Cardiac muscle cell (in vitro differentiated cells and primary cell): ENCODE measurements around the gene SULT1A2. TPM values are rescaled to one million over a fixed set of nuclear protein-coding genes. Genes with fewer than 3 reads are reported as not detected.
"Not testable (repeated sequence)": the region's sequence is repeated elsewhere in the genome, so short reads cannot be mapped to it uniquely, and the experiment has no call there.

Experiments
- DNase-seq, 2 donors: peaks; one replicate each; pipeline versions ENCODE4 v3.0.0 to v3.0.0-alpha.2; 2010 to 2017; ENCODE audit warnings: low read depth in 1 of 2, low spot score in 1 of 2
- H3K27ac ChIP-seq: fragments of 200-600 bp; sonication (generic); 2 replicates; pipeline ENCODE4 v1.5.1; 2016
- H3K27me3 ChIP-seq: fragments of 200-600 bp; sonication (generic); 2 replicates; pipeline ENCODE4 v1.6.0; 2016; ENCODE audit warnings: control low read depth
- H3K36me3 ChIP-seq: fragments of 200-600 bp; sonication (generic); 2 replicates; pipeline ENCODE4 v1.5.1; 2016; ENCODE audit warnings: control low read depth
- H3K4me1 ChIP-seq: fragments of 200-600 bp; sonication (generic); 2 replicates; pipeline ENCODE4 v1.8.1; 2017; ENCODE audit warnings: low read depth, mild to moderate bottlenecking, mixed run types
- H3K4me3 ChIP-seq: fragments of 200-600 bp; sonication (generic); 2 replicates; pipeline ENCODE4 v1.5.1; 2016; ENCODE audit warnings: mild to moderate bottlenecking
- H3K9me3 ChIP-seq: fragments of 200-600 bp; sonication (generic); 2 replicates; pipeline ENCODE4 v1.5.1; 2017; ENCODE audit warnings: low read depth, mild to moderate bottlenecking, control low read depth
- polyA plus RNA-seq: library from polyadenylated mRNA; unstranded; fragments of >200 nt; fragmentation: Nextera tagmentation; extraction: Ambion mirVana; gene quantifications from 2 replicates; pipeline ENCODE4 v1.2.1, GENCODE V29; 2016
- total RNA-seq: library from RNA; depleted of rRNA; stranded (reverse); fragments of >200 nt; gene quantifications from 2 replicates; pipeline ENCODE4 v1.2.3, GENCODE V29; 2016
- TF ChIP-seq, protein P1 (sequence below): IDR thresholded peaks from 2 replicates; pipeline ENCODE4 v1.5.1; 2012; ENCODE audit warnings: low read depth, mild to moderate bottlenecking, low read length

The SULT1A2 gene
- total and polyA plus RNA-seq, 2 experiments from 2014 or later, result 0.83 to 1.6 TPM

DNA sequence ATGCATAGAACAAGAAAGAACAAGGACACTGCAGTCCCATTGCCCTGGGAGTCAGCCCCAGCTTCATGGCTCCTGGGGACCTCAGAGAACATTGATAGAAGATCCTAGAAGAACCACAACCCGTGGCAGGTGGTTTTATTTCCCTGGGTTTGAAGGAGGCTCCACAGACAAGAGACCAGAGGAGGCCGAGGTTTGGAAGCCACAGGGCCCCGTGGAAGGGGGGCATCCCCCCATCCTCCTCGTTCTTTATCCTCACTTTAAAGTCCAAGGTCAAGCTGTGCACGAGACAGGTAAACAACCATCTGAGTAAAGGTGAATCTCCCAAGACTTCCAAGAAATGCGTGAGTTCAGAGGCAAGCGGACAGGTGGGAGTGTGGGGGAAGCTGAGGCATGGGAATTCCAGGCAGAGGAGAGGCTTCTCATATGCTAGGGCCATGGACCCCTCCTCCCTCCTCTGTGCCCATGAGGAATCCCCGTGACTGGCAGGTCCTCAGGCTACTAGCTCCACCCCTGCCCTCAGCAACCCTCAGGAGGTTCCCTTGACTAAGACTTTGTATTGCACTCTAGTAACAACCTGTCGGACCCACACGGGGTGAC is 13.8 kb upstream of the SULT1A2 start:
- peaks cover 13% of the 10 kb centered on the region for H3K4me1 ChIP-seq
- no peaks in the 10 kb centered on the region for H3K9me3 ChIP-seq
- DNase-seq, result no peak
- peak overlapping the region; percentile 28 for H3K27ac ChIP-seq
- TF ChIP-seq, protein P1, sequence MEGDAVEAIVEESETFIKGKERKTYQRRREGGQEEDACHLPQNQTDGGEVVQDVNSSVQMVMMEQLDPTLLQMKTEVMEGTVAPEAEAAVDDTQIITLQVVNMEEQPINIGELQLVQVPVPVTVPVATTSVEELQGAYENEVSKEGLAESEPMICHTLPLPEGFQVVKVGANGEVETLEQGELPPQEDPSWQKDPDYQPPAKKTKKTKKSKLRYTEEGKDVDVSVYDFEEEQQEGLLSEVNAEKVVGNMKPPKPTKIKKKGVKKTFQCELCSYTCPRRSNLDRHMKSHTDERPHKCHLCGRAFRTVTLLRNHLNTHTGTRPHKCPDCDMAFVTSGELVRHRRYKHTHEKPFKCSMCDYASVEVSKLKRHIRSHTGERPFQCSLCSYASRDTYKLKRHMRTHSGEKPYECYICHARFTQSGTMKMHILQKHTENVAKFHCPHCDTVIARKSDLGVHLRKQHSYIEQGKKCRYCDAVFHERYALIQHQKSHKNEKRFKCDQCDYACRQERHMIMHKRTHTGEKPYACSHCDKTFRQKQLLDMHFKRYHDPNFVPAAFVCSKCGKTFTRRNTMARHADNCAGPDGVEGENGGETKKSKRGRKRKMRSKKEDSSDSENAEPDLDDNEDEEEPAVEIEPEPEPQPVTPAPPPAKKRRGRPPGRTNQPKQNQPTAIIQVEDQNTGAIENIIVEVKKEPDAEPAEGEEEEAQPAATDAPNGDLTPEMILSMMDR, result no peak
- H3K4me3 ChIP-seq, result no peak overlapping the region
- no peaks in the 10 kb centered on the region for H3K27me3 ChIP-seq
- no peaks in the 10 kb centered on the region for H3K36me3 ChIP-seq

DNA sequence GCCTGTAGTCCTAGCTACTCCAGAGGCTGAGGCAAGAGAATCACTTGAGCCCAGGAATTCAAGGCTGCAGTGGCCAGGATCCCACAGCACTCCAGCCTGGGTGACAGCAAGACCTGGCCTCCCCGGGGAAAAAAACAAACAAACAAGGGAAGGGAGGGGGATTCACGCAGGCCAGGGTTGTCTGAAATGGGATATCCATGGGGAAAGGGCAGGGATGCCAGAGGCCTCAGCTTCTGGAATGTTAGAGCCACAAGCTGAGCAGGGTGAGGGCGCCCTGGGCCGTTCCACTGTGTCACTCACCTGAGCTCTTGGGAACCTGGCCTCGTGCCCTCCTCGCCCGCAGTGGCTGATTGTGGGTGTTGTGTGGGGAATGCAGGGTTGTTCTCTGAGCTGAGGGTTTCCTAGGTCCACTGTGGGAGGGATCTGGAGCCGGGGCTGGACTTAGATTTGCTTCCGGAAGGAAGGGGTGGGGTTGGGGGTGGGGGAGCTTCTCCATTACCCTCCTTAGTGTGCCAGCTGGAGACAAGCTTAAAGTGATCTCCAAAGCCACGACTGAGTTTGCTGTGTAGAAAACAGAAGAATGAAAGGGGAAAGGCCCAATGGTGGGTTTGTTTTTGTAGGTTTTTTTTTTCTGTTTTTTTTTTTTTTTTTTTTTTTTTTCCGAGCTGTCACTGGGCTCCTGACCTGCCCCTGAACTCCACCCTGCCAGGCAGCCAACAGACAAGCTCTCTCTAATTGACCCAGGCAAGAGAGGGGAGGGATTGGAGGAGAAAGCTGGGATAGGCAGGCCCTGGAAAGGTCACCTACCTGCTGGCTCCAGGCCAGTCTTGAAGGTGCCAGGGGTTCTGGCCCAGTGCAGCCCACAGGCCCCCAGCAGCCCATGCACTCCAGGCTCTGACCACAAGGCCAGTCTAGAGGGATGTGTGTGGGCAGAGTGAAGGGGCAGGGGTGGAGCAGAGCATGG is 13.1 kb upstream of the SULT1A2 start, which contains the start of gene SULT1A1:
Gene SULT1A1 (minus strand): TSS at position 414 of the 964 bp plus-strand sequence. CDS start 1,189 bp downstream, outside the sequence.
- Histone ChIP-seq H3K4me3 (no peak within 1 kb of the TSS), H3K27me3 (no peaks in the 10 kb centered on the region), H3K36me3 (no peaks in the 10 kb centered on the region), H3K9me3 (no peaks in the 10 kb centered on the region), H3K27ac (peak within 1 kb of the TSS; percentile 78), H3K4me1 (peaks cover 13% of the 10 kb centered on the region)
- peak; percentile 21 to 76 for DNase-seq
- TF ChIP-seq, protein P1, result no peak

DNA sequence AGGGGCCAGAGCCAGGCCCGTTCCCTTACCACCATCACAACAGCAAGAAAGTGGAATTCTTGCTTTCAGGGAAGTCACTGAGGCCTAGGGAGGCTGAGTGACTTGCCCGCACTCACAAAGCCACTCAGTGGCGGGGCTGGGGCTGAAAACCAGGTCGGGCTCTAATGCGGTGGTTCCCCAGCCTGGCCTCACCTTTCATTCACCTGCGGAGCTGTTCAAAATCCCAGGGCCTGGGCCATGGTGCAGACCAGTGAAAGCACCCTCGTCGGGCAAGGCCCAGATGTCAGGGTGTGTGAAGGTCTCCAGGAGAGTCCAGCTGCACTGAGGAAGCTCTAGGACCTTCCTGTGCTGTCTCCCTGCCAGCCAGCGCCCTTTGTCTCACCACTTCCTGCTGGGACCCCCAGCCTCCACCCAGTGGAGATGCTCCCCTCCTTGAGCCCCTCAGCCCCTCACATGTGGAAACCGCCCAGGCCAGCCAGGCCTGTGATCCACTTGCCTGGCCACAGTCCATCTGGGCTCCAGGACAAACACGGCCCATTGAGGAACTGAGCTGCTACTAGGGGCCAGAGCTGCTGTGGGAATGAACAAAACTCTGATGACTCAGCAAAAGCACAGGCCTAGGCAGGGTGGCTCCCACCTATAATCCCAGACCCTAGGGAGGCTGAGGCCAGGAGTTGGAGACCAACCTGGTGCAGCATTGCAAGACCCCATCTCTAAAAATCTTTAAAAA is 12.2 kb upstream of the SULT1A2 start:
- H3K4me3 ChIP-seq, H3K36me3 ChIP-seq, H3K27me3 ChIP-seq, H3K9me3 ChIP-seq: not testable (repeated sequence)
- peak in 1 of 2 donors; percentile 60 for DNase-seq
- H3K4me1 ChIP-seq, result peaks cover 13% of the 10 kb centered on the region
- peak overlapping the region; percentile 78 for H3K27ac ChIP-seq

DNA sequence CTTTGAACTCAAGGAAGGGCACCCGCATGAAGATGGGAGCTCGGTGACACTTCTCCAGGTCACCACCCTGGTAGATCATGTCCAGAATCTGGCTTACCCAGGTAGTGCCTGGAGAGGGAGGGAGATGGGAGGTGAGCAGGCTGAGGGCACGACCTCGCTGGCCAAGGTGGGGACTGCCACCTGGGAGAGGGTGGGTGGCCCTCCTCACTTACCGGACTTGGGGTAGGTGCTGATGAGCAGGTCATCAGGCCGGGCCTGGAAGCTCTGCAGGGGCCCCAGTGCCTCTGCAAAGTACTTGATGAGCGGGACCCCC is 11.6 kb upstream of the SULT1A2 start:
- H3K27me3 ChIP-seq, H3K9me3 ChIP-seq, H3K36me3 ChIP-seq, H3K27ac ChIP-seq, H3K4me3 ChIP-seq, DNase-seq: not testable (repeated sequence)
- H3K4me1 ChIP-seq, result peaks cover 13% of the 10 kb centered on the region

DNA sequence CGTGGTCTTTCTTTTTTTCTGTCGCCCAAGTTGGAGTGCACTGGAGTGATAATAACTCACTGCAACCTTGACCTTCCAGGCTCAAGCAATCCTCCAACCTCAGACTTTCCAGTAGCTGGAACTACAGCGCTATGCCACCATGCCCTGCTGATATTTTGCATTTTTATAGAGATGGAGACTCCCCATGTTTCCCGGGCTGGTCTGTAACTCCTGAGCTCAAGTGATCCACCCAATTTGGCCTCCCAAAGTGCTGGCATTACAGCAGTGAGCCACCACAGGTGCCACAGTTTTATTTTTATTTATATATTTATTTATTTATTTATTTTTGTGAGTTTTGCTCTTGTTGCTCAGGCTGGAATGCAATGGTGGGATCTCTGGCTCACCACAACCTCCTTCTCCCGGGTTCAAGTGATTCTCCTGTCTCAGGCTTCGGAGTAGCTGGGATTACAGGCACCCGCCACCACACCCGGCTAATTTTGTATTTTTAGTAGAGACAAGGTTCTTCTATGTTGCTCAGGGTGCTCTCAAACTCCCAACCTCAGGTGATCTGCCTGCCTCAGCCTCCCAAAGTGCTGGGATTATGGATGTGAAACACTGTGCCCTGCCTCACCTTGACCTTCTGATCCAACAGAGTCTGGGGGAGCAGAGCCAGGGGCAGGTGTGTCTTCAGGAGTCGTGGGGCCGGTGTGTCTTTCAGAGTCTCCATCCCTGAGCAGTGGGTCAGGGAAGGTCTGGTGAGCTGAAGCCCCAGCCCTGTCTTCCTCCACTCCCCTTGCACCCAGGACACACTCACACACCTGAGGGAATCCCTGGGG is 11.0 kb upstream of the SULT1A2 start:
- DNase-seq, H3K36me3 ChIP-seq, H3K27ac ChIP-seq, H3K9me3 ChIP-seq, H3K4me3 ChIP-seq, H3K27me3 ChIP-seq: not testable (repeated sequence)
- peaks cover 13% of the 10 kb centered on the region for H3K4me1 ChIP-seq

DNA sequence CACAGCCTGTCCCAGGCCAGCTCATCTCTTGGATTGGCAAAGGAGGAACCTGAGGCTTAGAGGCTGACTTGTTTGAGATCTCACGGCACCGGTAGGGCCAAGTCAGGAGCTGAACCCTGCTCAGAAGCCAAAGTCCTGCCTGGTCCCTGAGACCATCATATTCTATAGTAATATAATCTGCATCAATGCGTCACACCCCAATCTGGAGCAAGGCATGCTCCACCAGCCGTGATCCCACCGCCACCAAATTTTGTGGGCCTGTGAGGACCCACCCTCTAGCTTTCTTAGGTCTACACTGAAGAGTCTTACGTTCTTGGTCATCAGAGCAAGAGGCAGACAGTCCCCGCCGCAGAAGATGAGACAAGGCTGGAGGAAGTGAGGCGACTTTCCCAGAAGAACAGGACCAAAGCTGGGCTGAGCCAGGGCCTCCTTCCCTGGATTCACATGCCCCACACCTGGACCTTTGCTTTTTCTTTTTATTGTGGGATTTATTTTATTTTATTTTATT is 10.3 kb upstream of the SULT1A2 start:
- H3K27me3 ChIP-seq, result no peaks in the 10 kb centered on the region
- H3K27ac ChIP-seq, result no peak overlapping the region

More for the DNA sequence above, 10.3 kb upstream of the SULT1A2 start:
- H3K9me3 ChIP-seq, result no peaks in the 10 kb centered on the region
- TF ChIP-seq, protein P1, result no peak
- no peaks in the 10 kb centered on the region for H3K36me3 ChIP-seq
- H3K4me1 ChIP-seq, result peaks cover 13% of the 10 kb centered on the region
- H3K4me3 ChIP-seq, result no peak overlapping the region
- DNase-seq, result no peak
